Endothelial cell of umbilical vein (primary cell): ENCODE measurements around the gene NUB1. TPM values are rescaled to one million over a fixed set of nuclear protein-coding genes. Genes with fewer than 3 reads are reported as not detected.

Experiments
- BruUV-seq: library from RNA; stranded (reverse); fragments of 400-500 nt; replicated peaks from 2 replicates; lab custom pipeline; 2021; lab: Mats Ljungman, UMichigan
- CTCF ChIA-PET: fragments of 300-600, 350-600 bp; sonication (Branson Sonifier 250); formaldehyde crosslinking; loops from one replicate; lab custom pipeline; 2021; ENCODE audit warnings: antibody characterized with exemption, inconsistent platforms; lab: Charles Lee
- POLR2A ChIA-PET: fragments of 300-600, 350-600 bp; sonication (Branson Sonifier 250); formaldehyde crosslinking; loops from one replicate; lab custom pipeline; 2021; ENCODE audit warnings: antibody characterized with exemption, inconsistent platforms; lab: Charles Lee
- DNase-seq: peaks from one replicate; pipeline ENCODE4 v3.0.0-alpha.2; 2011; ENCODE audit warnings: low read depth, low spot score
- FAIRE-seq: peaks from 2 replicates; lab custom pipeline; 2011; peaks lifted over from hg19 to GRCh38; lab: Jason Lieb, UNC
- H2AFZ ChIP-seq: 2 replicates; pipeline ENCODE4 v1.6.0; 2012; ENCODE audit warnings: low read depth, low read length, control low read depth, inconsistent platforms
- H3K27ac ChIP-seq: 2 replicates; pipeline ENCODE4 v1.5.1; 2011; ENCODE audit warnings: low read depth, mild to moderate bottlenecking, control low read depth, low read length, moderate library complexity; ENCODE audit not compliant: insufficient read depth
- H3K27me3 ChIP-seq, 2 experiments: 2 replicates each; pipeline versions ENCODE4 v1.6.0 to v1.6.1; 2011; ENCODE audit warnings: low read length in 2 of 2, mixed read lengths in 1 of 2; ENCODE audit not compliant: control insufficient read depth in 2 of 2, insufficient read depth in 2 of 2
- H3K36me3 ChIP-seq, 2 experiments: 2 replicates in 1 of 2; 3 replicates in 1 of 2; pipeline ENCODE4 v1.5.1; 2011; ENCODE audit warnings: low read length in 2 of 2, mild to moderate bottlenecking in 1 of 2, moderate library complexity in 1 of 2; ENCODE audit not compliant: control insufficient read depth in 2 of 2, insufficient read depth in 2 of 2; ENCODE audit errors: extremely low read depth in 1 of 2
- H3K4me1 ChIP-seq: 3 replicates; pipeline ENCODE4 v1.5.1; 2011; ENCODE audit warnings: mild to moderate bottlenecking, low read length; ENCODE audit not compliant: control insufficient read depth, insufficient read depth; ENCODE audit errors: extremely low read depth
- H3K4me2 ChIP-seq: 2 replicates; pipeline ENCODE4 v1.6.1; 2011; ENCODE audit warnings: low read length, control low read depth, mixed read lengths; ENCODE audit not compliant: insufficient read depth
- H3K4me3 ChIP-seq, 3 experiments: fragments of 200-600 bp in 1 of 3; sonication (generic), shearing (Covaris generic) in 1 of 3; replicated peaks in 1 of 3; 2 replicates each; pipeline ENCODE4 v1.5.1; 2011 to 2016; ENCODE audit warnings: control low read depth in 3 of 3, low read length in 3 of 3, mild to moderate bottlenecking in 2 of 3, inconsistent platforms in 1 of 3, low read depth in 1 of 3, moderate library complexity in 1 of 3; ENCODE audit not compliant: insufficient read depth in 1 of 3
- H3K79me2 ChIP-seq: 2 replicates; pipeline ENCODE4 v1.6.0; 2012; ENCODE audit warnings: low read length, inconsistent platforms; ENCODE audit not compliant: control insufficient read depth, insufficient read depth
- H3K9ac ChIP-seq: replicated peaks from 2 replicates; pipeline ENCODE3; 2011; ENCODE audit warnings: low read length, control low read depth; ENCODE audit not compliant: insufficient read depth; ENCODE audit errors: extremely low read depth
- H3K9me1 ChIP-seq: replicated peaks from 3 replicates; pipeline ENCODE4 v1.6.0; 2011; ENCODE audit warnings: mild to moderate bottlenecking, low read length; ENCODE audit not compliant: control insufficient read depth, insufficient read depth; ENCODE audit errors: extremely low read depth
- H3K9me3 ChIP-seq: replicated peaks from 2 replicates; pipeline ENCODE4 v1.5.1; 2012; ENCODE audit warnings: low read length, inconsistent platforms; ENCODE audit not compliant: control insufficient read depth, insufficient read depth
- H4K20me1 ChIP-seq: replicated peaks from 2 replicates; pipeline ENCODE3; 2011; ENCODE audit warnings: mild to moderate bottlenecking, low read length; ENCODE audit not compliant: control insufficient read depth, insufficient read depth; ENCODE audit errors: extremely low read depth
- CTCF ChIP-seq, 2 donors: IDR thresholded peaks; 1 replicate in 1 of 2; 2 replicates in 1 of 2; pipeline ENCODE4 v1.5.1; 2011; ENCODE audit warnings: low read length in 2 of 2, mild to moderate bottlenecking in 2 of 2, moderate library complexity in 2 of 2, control low read depth in 1 of 2, inconsistent platforms in 1 of 2, low read depth in 1 of 2; ENCODE audit not compliant: insufficient read depth in 1 of 2; ENCODE audit errors: extremely low read depth in 1 of 2
- EZH2 ChIP-seq: IDR thresholded peaks from 2 replicates; pipeline ENCODE4 v1.6.1; 2012; ENCODE audit warnings: borderline replicate concordance, low read depth, mild to moderate bottlenecking, moderate library complexity, low read length, inconsistent platforms; ENCODE audit not compliant: severe bottlenecking
- FOS ChIP-seq: IDR thresholded peaks from 2 replicates; pipeline ENCODE4 v1.6.1; 2011; ENCODE audit warnings: mild to moderate bottlenecking, low read length, moderate library complexity, borderline replicate concordance; ENCODE audit not compliant: insufficient read depth
- GATA2 ChIP-seq: IDR thresholded peaks from 2 replicates; pipeline ENCODE4 v1.7.0; 2011; ENCODE audit warnings: low read depth, mild to moderate bottlenecking, moderate library complexity, mixed read lengths, low read length; ENCODE audit not compliant: insufficient read length, insufficient read depth
- JUN ChIP-seq: IDR thresholded peaks from 2 replicates; pipeline ENCODE4 v1.6.1; 2011; ENCODE audit warnings: borderline replicate concordance, low read depth; ENCODE audit not compliant: insufficient read length, insufficient read depth
- MAX ChIP-seq: IDR thresholded peaks from 2 replicates; pipeline ENCODE4 v1.6.1; 2011; ENCODE audit not compliant: insufficient read depth, insufficient read length
- MYC ChIP-seq: IDR thresholded peaks from one replicate; pipeline ENCODE4 v1.6.1; 2011; ENCODE audit warnings: mild to moderate bottlenecking, low read depth, low read length
- POLR2A ChIP-seq: IDR thresholded peaks from 2 replicates; pipeline ENCODE4 v1.6.1; 2012; ENCODE audit warnings: low read depth, mild to moderate bottlenecking, control low read depth, low read length
- POLR2AphosphoS5 ChIP-seq: IDR thresholded peaks from 2 replicates; pipeline ENCODE4 v1.6.1; 2012; ENCODE audit warnings: low read depth, mild to moderate bottlenecking, control low read depth, low read length, moderate library complexity; ENCODE audit not compliant: insufficient read depth
- dilution Hi-C: fragments of 300-500 bp; cut with MboI; formaldehyde crosslinking; loops from one replicate; pipeline ENCODE4 v1.15.0; 2019; ENCODE audit warnings: low sequenced_read_pairs; ENCODE audit not compliant: extremely low pct_ligation_motif_present
- intact Hi-C: fragments of 100-400 bp; cut with micrococcal nuclease; formaldehyde crosslinking; loops from one replicate; pipeline ENCODE4 v1.10.0; 2022
- polyA plus RNA-seq, 4 experiments: library from polyadenylated mRNA; depleted of rRNA in 3 of 4; stranded (reverse) in 3 of 4; unstranded in 1 of 4; fragments of >200 nt; gene quantifications; 2 replicates each; pipeline versions ENCODE4 v1.2.1 to v1.2.3, GENCODE V29; 2011 to 2012; ENCODE audit warnings: missing spikeins in 1 of 4
- total RNA-seq: library from RNA; stranded (reverse); gene quantifications from 2 replicates; pipeline ENCODE4 v1.2.3, GENCODE V29; 2021

The NUB1 gene
- total and polyA plus RNA-seq, 2 donors (not counting 3 experiments of a cell fraction or from before 2014, with no cell fraction given): 28.0 to 46.2 TPM

GRCh38 chr7:151351967-151352366 lies 10.4 kb downstream of the NUB1 start:
- no peak overlapping the region for H3K4me2 ChIP-seq
- ChIA-PET POLR2A (interaction anchor here (0.7 kb wide), 1 partner anchor 45 kb away, joined by 3 read pairs; no protein-coding TSS in a partner anchor), CTCF (interaction anchor here (1.3 to 6.0 kb wide), 6 partner anchors 10 to 108 kb away, joined by 3 to 92 read pairs (median 10); partner anchors contain the start of gene NUB1)
- no peaks in the 10 kb centered on the region for H3K27me3 ChIP-seq
- no peak for TF ChIP-seq POLR2AphosphoS5
- TF ChIP-seq JUN: no peak
- TF ChIP-seq EZH2: no peak
- no peak for TF ChIP-seq CTCF (IDR thresholded peaks at IDR 0.05; ENCODE audit: extremely low read depth in 1 of 2, insufficient read depth in 1 of 2, low read depth in 1 of 2, low read length in 2 of 2)
- TF ChIP-seq MAX: no peak
- no peak for TF ChIP-seq POLR2A
- no peak for TF ChIP-seq GATA2
- TF ChIP-seq MYC: no peak
- TF ChIP-seq FOS: no peak
- H3K9me1 ChIP-seq: no peaks in the 10 kb centered on the region
- peaks cover 25 to 38% of the 10 kb centered on the region in 2 experiments for H3K36me3 ChIP-seq
- BruUV-seq: no TSS peak
- H3K9ac ChIP-seq: no peak overlapping the region
- no peak for FAIRE-seq
- intact Hi-C loops: no loop called here
- no peaks in the 10 kb centered on the region for H3K79me2 ChIP-seq
- DNase-seq: no peak
- no peak overlapping the region for H3K4me3 ChIP-seq
- H3K4me1 ChIP-seq: no peaks in the 10 kb centered on the region
- no peaks in the 10 kb centered on the region for H3K9me3 ChIP-seq
- dilution Hi-C loops: no loop called here
- no peaks in the 10 kb centered on the region for H4K20me1 ChIP-seq
- H2AFZ ChIP-seq: no peak overlapping the region
- no peak overlapping the region for H3K27ac ChIP-seq
